GM13976 (cell line): Measurements from ENCODE around the gene TMEM186.
A peak's percentile ranks its signal among the peaks of the same experiment; 100 is the strongest.
"Not testable (repeated sequence)": the region's sequence is repeated elsewhere in the genome, so short reads cannot be mapped to it uniquely, and the experiment has no call there.

ENCODE experiments used
- DNase-seq: peaks from one replicate; pipeline ENCODE4 v3.0.0; 2012; ENCODE audit warnings: low spot score
- CTCF ChIP-seq: IDR thresholded peaks from 2 replicates; pipeline ENCODE4 v1.5.1; 2012; ENCODE audit warnings: borderline replicate concordance, mild to moderate bottlenecking; ENCODE audit not compliant: insufficient read depth; ENCODE audit errors: extremely low read depth, missing control alignments, control extremely low read depth
- in situ Hi-C: fragments of 300-500 bp; cut with MboI; formaldehyde crosslinking; loops from one replicate; pipeline ENCODE4 v1.12.0; 2022; ENCODE audit warnings: low sequenced_read_pairs, mixed read lengths, inconsistent platforms; ENCODE audit not compliant: unreplicated experiment

TMEM186 gene, protein sequence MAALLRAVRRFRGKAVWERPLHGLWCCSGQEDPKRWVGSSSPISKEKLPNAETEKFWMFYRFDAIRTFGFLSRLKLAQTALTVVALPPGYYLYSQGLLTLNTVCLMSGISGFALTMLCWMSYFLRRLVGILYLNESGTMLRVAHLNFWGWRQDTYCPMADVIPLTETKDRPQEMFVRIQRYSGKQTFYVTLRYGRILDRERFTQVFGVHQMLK

DNA sequence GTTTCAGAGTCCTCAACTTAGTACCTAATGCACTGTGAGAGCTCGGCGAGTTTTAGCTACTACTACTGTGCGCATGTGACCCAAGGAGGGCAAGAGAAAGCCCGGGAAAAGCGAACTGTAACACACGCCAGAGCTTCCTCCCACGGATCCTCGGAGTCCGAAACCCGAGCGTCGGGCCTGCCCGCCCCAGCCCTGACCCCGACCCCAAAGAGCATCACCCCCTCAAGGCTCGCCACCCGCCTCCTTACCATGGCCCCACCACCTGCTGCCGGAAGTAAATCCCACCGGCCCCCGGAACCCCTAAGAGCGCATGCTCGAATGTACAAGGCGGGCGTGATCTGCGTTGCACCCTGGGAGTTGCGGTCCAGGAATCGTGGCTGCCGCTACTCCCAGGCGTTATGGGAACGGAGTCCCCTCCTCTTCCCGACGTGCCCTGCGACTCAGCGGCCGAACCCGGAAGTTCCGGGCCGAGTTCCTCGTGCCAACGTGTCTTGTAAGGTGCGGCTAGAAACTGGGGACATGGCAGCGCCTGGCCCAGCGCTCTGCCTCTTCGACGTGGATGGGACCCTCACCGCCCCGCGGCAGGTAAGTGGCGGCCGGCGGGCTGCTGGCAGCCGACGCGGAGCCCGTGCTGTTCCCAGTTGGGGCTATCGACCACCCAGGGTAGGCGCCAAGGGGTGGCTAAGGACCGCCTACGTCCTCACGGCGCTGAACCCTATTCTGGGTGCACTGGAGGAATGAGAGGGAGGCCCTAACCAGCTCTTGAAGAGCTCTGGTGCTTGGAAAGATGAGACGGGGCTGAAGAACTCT lies at the start of gene TMEM186, which contains the start of gene PMM2:
TMEM186 (minus strand) TSS at position 276 of the 810 bp plus-strand sequence; CDS start at position 251, 25 bp downstream.
PMM2 (plus strand) TSS at position 476 of the 810 bp plus-strand sequence; CDS start at position 520, 44 bp downstream.
- in situ Hi-C loops, result loop anchor here (10.0 kb wide), 1 partner anchor 223 kb away; no protein-coding TSS in a partner anchor
- no peak for TF ChIP-seq CTCF
- peak; percentile 99 for DNase-seq

GRCh38 chr16:8847145-8847544 lies 49.7 kb upstream of the TMEM186 start:
- in situ Hi-C loops, result no loop called here
- no peak for TF ChIP-seq CTCF
- DNase-seq, result no peak

DNA sequence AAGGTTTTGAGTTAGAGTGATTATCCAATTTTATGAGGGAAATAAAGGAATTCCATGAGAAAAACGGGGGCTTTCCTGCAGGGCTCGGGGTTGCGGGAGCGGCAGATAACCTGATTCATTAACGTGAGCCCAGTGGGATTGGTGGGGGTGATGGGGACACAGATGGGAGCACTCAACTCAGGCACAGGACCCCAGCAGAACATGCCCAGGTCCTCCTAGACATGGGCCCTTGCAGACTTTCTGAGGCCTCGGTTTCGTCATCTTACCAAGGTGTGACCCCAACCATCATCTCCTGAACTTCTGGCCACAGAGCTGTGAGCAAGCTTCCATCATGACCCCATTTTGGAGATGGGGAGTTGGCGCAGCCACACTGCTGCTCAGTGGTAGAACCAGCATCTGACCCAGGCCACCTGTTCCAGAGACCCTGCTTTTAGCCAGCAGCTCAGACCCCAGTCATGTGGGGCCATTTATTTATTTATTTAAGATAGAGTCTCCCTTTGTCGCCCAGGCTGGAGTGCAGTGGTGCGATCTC lies 49.0 kb upstream of the TMEM186 start:
- no peak for TF ChIP-seq CTCF
- in situ Hi-C loops, result no loop called here
- DNase-seq, result no peak

- TF ChIP-seq CTCF, result no peak
- in situ Hi-C loops, result no loop called here
- no peak for DNase-seq
Observed at GRCh38 chr16:8845699-8846298, 48.4 kb upstream of the TMEM186 start.

- DNase-seq, in situ Hi-C loops: not testable (repeated sequence)
Observed at GRCh38 chr16:8843296-8843695, 45.9 kb upstream of the TMEM186 start.

GRCh38 chr16:8842016-8842415 lies 44.6 kb upstream of the TMEM186 start:
- DNase-seq, in situ Hi-C loops: not testable (repeated sequence)

DNA sequence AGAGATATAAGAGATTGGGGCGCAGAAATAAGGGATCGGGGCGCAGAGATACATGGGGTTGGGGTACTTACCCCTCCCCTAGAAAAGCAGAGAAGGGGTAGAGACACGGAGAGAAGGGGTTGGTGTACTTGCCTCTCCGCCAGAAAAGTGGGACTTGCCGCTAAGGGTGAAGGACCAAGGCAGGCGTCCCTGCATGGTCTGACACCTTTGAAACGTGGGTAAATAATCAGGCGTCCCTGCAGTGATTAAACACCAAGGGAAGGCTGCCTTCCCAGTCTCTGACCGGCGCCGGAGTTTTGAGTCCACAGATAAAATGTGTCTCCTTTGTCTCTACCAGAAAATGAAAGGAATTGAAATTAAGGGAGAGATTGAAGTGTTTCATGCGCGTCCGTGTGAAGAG lies 40.2 kb upstream of the TMEM186 start:
- DNase-seq, in situ Hi-C loops: not testable (repeated sequence)

DNA sequence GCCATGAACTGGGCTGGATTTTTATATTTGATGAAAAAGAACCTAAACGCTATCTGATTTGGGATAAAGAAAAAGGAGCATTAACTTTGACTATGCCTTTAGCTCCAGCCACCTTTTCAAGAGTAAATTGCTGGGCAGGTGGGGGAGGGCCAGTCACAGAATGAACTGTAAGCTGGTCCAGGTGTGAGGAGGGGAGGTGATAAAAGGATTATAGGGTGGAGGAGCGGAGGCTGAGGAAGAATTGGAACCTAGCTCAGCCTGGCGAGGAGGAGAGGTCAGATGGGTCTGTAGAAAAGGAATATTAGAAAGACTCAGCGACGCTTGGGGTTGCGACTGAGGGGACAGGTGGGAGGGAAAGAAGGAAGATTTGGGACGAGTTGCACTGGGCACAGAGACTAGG lies 39.4 kb upstream of the TMEM186 start:
- in situ Hi-C loops, DNase-seq: not testable (repeated sequence)
